CD14-positive monocyte (primary cell): ENCODE data around the gene TNIP3. TPM values are rescaled to one million over a fixed set of nuclear protein-coding genes. Genes with fewer than 3 reads are reported as not detected.
A peak's percentile ranks its signal among the peaks of the same experiment; 100 is the strongest.

ENCODE experiments used
- DNase-seq, 3 donors: peaks; one replicate each; pipeline ENCODE4 v3.0.0-alpha.2; 2011 to 2022
- H2AFZ ChIP-seq: 2 replicates; pipeline ENCODE4 v1.6.0; 2012; ENCODE audit warnings: mild to moderate bottlenecking, low read depth, low read length, inconsistent platforms; ENCODE audit not compliant: insufficient read depth, poor library complexity, severe bottlenecking
- H3K27ac ChIP-seq, 2 donors: 1 replicate in 1 of 2; 2 replicates in 1 of 2; pipeline ENCODE4 v1.5.1; 2012 to 2013; ENCODE audit warnings: low read length in 2 of 2, control low read depth in 1 of 2, inconsistent platforms in 1 of 2, low read depth in 1 of 2, mild to moderate bottlenecking in 1 of 2
- H3K27me3 ChIP-seq, 2 donors: one replicate each; pipeline versions ENCODE4 v1.6.0 to v1.6.1; 2011 to 2013; ENCODE audit warnings: low read length in 2 of 2; ENCODE audit not compliant: control insufficient read depth in 2 of 2, insufficient read depth in 2 of 2
- H3K36me3 ChIP-seq, 2 donors: replicated peaks in 1 of 2; 1 replicate in 1 of 2; 2 replicates in 1 of 2; pipeline versions ENCODE4 v1.5.1 to v1.6.1; 2012 to 2013; ENCODE audit warnings: low read length in 2 of 2, control low read depth in 1 of 2, inconsistent platforms in 1 of 2, mild to moderate bottlenecking in 1 of 2; ENCODE audit not compliant: insufficient read depth in 2 of 2, control insufficient read depth in 1 of 2
- H3K4me1 ChIP-seq, 2 donors: 1 replicate in 1 of 2; 2 replicates in 1 of 2; pipeline versions ENCODE4 v1.5.1 to v1.6.1; 2012 to 2013; ENCODE audit warnings: low read length in 2 of 2, control low read depth in 1 of 2, inconsistent platforms in 1 of 2, mild to moderate bottlenecking in 1 of 2, moderate library complexity in 1 of 2; ENCODE audit not compliant: insufficient read depth in 2 of 2, control insufficient read depth in 1 of 2
- H3K4me2 ChIP-seq: replicated peaks from 2 replicates; pipeline ENCODE3; 2012; ENCODE audit warnings: low read length, moderate library complexity, mild to moderate bottlenecking; ENCODE audit not compliant: poor library complexity, severe bottlenecking; ENCODE audit errors: extremely low read depth
- H3K4me3 ChIP-seq, 3 experiments: fragments of 200-600 bp in 1 of 3; sonication (generic) in 1 of 3; replicated peaks in 1 of 3; 1 replicate in 2 of 3; 2 replicates in 1 of 3; pipeline ENCODE4 v1.5.1; 2011 to 2013; ENCODE audit warnings: low read length in 3 of 3, mild to moderate bottlenecking in 3 of 3, control low read depth in 2 of 3, low read depth in 2 of 3, inconsistent platforms in 1 of 3, moderate library complexity in 1 of 3
- H3K79me2 ChIP-seq: 2 replicates; pipeline ENCODE4 v1.6.0; 2012; ENCODE audit warnings: mild to moderate bottlenecking, control low read depth, inconsistent platforms, low read length, moderate library complexity; ENCODE audit not compliant: insufficient read depth
- H3K9ac ChIP-seq: 2 replicates; pipeline ENCODE4 v1.6.0; 2017; ENCODE audit warnings: low read length, mild to moderate bottlenecking; ENCODE audit not compliant: insufficient read depth, poor library complexity, severe bottlenecking
- H3K9me3 ChIP-seq, 2 donors: replicated peaks in 1 of 2; 1 replicate in 1 of 2; 2 replicates in 1 of 2; pipeline versions ENCODE4 v1.5.1 to v1.6.1; 2012 to 2013; ENCODE audit warnings: low read length in 2 of 2, control low read depth in 1 of 2; ENCODE audit not compliant: control insufficient read depth in 1 of 2, insufficient read depth in 1 of 2
- H4K20me1 ChIP-seq: 2 replicates; pipeline ENCODE4 v1.6.0; 2012; ENCODE audit warnings: mild to moderate bottlenecking, low read length, control low read depth, moderate library complexity; ENCODE audit not compliant: insufficient read depth
- H3K27ac Mint-ChIP-seq, 7 donors: one replicate each; pipeline ENCODE4 v1.8.0; 2020; ENCODE audit warnings: mild to moderate bottlenecking in 7 of 7, mixed read lengths in 7 of 7, moderate library complexity in 6 of 7, inconsistent platforms in 2 of 7
- H3K27me3 Mint-ChIP-seq, 3 donors: one replicate each; pipeline ENCODE4 v1.8.0; 2021 to 2022; ENCODE audit warnings: low read depth in 3 of 3, mild to moderate bottlenecking in 3 of 3, mixed read lengths in 3 of 3, moderate library complexity in 3 of 3, inconsistent platforms in 1 of 3
- H3K36me3 Mint-ChIP-seq, 2 donors: one replicate each; pipeline ENCODE4 v1.8.0; 2020; ENCODE audit warnings: mixed read lengths in 2 of 2, inconsistent platforms in 1 of 2, mild to moderate bottlenecking in 1 of 2
- H3K4me1 Mint-ChIP-seq: one replicate; pipeline ENCODE4 v1.8.0; 2020; ENCODE audit warnings: mild to moderate bottlenecking, mixed read lengths
- H3K4me3 Mint-ChIP-seq, 2 donors: one replicate each; pipeline ENCODE4 v1.8.0; 2020; ENCODE audit warnings: mild to moderate bottlenecking in 2 of 2, mixed read lengths in 2 of 2, moderate library complexity in 1 of 2
- H3K9me3 Mint-ChIP-seq, 7 donors: one replicate each; pipeline ENCODE4 v1.8.0; 2020 to 2022; ENCODE audit warnings: mixed read lengths in 7 of 7, mild to moderate bottlenecking in 6 of 7, moderate library complexity in 6 of 7, inconsistent platforms in 2 of 7
- WGBS: methylation state at CpG from one replicate; pipeline ENCODE4 v1.1.5; 2013; ENCODE audit warnings: missing lambda C conversion rate; ENCODE audit not compliant: insufficient coverage; 5-methylcytosine and 5-hydroxymethylcytosine counted together
- intact Hi-C, 2 donors: fragments of 100-400 bp; cut with micrococcal nuclease; formaldehyde crosslinking; loops; one replicate each; pipeline versions ENCODE4 v1.15.0 to v1.15.1; 2023
- polyA plus RNA-seq, 3 donors: library from polyadenylated mRNA; depleted of rRNA in 1 of 3; unstranded in 2 of 3; stranded (reverse) in 1 of 3; fragments of 300-500 nt in 2 of 3; fragments of >200 nt in 1 of 3; fragmentation: Illumina TruSeq in 2 of 3; gene quantifications; 1 replicate in 2 of 3; 2 replicates in 1 of 3; pipeline ENCODE4 v1.2.3, GENCODE V29; 2012 to 2021
- TF ChIP-seq, protein P1 (sequence below): fragments of 200-600 bp; IDR thresholded peaks from one replicate; pipeline ENCODE4 v1.8.0; 2022; ENCODE audit warnings: antibody characterized with exemption, mild to moderate bottlenecking

Gene TNIP3
- polyA plus RNA-seq, 3 donors: 0.20 TPM; not detected in 2

DNA sequence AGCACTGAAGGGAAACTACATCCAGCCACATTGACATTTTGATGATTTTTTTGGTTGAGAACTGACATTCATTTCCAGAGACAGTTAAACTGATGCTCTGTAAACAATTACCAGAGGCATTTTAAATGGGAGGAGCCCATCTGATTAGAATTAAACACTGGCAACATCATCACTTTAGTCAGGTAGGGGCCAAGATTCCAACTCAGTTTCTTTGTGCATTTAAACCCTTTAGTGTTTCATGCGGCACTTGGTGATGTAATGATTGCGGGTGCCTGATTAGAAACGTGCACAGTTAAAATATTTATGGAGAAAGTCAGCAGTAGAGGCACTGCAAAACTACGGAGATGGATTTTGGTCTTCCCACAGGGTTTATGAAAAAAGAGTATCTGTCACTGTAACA lies 16.1 kb downstream of the TNIP3 start:
- no peak overlapping the region for H3K27ac Mint-ChIP-seq
- intact Hi-C loops: no loop called here

DNA sequence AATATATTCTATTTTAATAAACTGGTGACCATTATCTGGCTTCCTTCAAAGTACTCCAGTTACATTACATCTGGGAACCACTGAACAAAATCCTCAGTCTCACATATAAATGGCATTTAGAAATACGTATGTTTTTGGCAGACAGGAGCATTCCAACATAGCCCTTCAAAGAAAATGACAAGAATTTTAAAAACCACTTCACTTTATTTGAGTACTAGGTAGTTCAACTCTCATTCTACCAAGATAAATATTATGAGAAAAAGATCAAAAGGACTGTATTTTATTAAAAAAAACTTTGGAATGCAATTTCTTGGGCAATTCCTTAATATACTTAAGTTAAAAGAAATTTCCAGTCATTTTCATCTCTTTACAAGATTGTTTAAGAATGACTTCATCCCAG lies 17.6 kb downstream of the TNIP3 start:
- Histone ChIP-seq H3K79me2 (no peaks in the 10 kb centered on the region), H2AFZ (no peak overlapping the region), H3K4me1 (no peaks in the 10 kb centered on the region), H3K9me3 (no peaks in the 10 kb centered on the region), H3K4me2 (no peak overlapping the region), H4K20me1 (no peaks in the 10 kb centered on the region), H3K4me3 (no peak overlapping the region), H3K36me3 (no peaks in the 10 kb centered on the region), H3K27ac (no peak overlapping the region), H3K27me3 (peaks cover 5 to 9% of the 10 kb centered on the region in 2 donors), H3K9ac (no peak overlapping the region)
- H3K4me1 Mint-ChIP-seq: no peaks in the 10 kb centered on the region
- peak overlapping the region in 1 of 2 donors; percentile 24 for H3K4me3 Mint-ChIP-seq
- intact Hi-C loops: no loop called here
- DNase-seq: no peak
- no CpG with 5 or more reads among the region's 1 CpG for WGBS
- H3K27ac Mint-ChIP-seq: no peak overlapping the region
- H3K9me3 Mint-ChIP-seq: peaks cover 0 to 7% (median 0%) of the 10 kb centered on the region in 7 donors
- no peaks in the 10 kb centered on the region for H3K36me3 Mint-ChIP-seq
- TF ChIP-seq, protein P1, sequence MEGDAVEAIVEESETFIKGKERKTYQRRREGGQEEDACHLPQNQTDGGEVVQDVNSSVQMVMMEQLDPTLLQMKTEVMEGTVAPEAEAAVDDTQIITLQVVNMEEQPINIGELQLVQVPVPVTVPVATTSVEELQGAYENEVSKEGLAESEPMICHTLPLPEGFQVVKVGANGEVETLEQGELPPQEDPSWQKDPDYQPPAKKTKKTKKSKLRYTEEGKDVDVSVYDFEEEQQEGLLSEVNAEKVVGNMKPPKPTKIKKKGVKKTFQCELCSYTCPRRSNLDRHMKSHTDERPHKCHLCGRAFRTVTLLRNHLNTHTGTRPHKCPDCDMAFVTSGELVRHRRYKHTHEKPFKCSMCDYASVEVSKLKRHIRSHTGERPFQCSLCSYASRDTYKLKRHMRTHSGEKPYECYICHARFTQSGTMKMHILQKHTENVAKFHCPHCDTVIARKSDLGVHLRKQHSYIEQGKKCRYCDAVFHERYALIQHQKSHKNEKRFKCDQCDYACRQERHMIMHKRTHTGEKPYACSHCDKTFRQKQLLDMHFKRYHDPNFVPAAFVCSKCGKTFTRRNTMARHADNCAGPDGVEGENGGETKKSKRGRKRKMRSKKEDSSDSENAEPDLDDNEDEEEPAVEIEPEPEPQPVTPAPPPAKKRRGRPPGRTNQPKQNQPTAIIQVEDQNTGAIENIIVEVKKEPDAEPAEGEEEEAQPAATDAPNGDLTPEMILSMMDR: no peak
- H3K27me3 Mint-ChIP-seq: peaks cover 0 to 15% (median 15%) of the 10 kb centered on the region in 3 donors

More for the DNA sequence above, 16.1 kb downstream of the TNIP3 start:
- Histone ChIP-seq H3K9me3 (no peaks in the 10 kb centered on the region), H3K4me1 (no peaks in the 10 kb centered on the region), H3K79me2 (no peaks in the 10 kb centered on the region), H3K9ac (no peak overlapping the region), H3K27ac (no peak overlapping the region), H3K36me3 (no peaks in the 10 kb centered on the region), H3K4me3 (no peak overlapping the region), H3K27me3 (peaks cover 6 to 14% of the 10 kb centered on the region in 2 donors), H2AFZ (no peak overlapping the region), H4K20me1 (no peaks in the 10 kb centered on the region), H3K4me2 (no peak overlapping the region)
- H3K4me1 Mint-ChIP-seq: no peaks in the 10 kb centered on the region
- no CpG with 5 or more reads among the region's 4 CpGs for WGBS
- TF ChIP-seq, protein P1: no peak
- H3K27me3 Mint-ChIP-seq: peaks cover 0 to 15% (median 15%) of the 10 kb centered on the region in 3 donors
- DNase-seq: no peak
- H3K36me3 Mint-ChIP-seq: no peaks in the 10 kb centered on the region
- H3K4me3 Mint-ChIP-seq: no peak overlapping the region
- peaks cover 0 to 7% (median 0%) of the 10 kb centered on the region in 7 donors for H3K9me3 Mint-ChIP-seq
